ENCODE data around the gene EMC1.
"Not testable (repeated sequence)": the region's sequence is repeated elsewhere in the genome, so short reads cannot be mapped to it uniquely, and the experiment has no call there.

Gene EMC1

GRCh38 chr1:19268445-19268844 is 17.1 kb upstream of the EMC1 start:
- TF ChIP-seq, protein P1, sequence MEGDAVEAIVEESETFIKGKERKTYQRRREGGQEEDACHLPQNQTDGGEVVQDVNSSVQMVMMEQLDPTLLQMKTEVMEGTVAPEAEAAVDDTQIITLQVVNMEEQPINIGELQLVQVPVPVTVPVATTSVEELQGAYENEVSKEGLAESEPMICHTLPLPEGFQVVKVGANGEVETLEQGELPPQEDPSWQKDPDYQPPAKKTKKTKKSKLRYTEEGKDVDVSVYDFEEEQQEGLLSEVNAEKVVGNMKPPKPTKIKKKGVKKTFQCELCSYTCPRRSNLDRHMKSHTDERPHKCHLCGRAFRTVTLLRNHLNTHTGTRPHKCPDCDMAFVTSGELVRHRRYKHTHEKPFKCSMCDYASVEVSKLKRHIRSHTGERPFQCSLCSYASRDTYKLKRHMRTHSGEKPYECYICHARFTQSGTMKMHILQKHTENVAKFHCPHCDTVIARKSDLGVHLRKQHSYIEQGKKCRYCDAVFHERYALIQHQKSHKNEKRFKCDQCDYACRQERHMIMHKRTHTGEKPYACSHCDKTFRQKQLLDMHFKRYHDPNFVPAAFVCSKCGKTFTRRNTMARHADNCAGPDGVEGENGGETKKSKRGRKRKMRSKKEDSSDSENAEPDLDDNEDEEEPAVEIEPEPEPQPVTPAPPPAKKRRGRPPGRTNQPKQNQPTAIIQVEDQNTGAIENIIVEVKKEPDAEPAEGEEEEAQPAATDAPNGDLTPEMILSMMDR (IDR thresholded peaks at IDR 0.05; ENCODE audit: borderline replicate concordance, insufficient read depth, low read depth, low read length): no peak
- no peak overlapping the region for H3K4me3 ChIP-seq (ENCODE audit: low read depth, low read length)

GRCh38 chr1:19262744-19263143 is 11.4 kb upstream of the EMC1 start:
- TF ChIP-seq, protein P1 (IDR thresholded peaks at IDR 0.05; ENCODE audit: borderline replicate concordance, insufficient read depth, low read depth, low read length): no peak

GRCh38 chr1:19262047-19262446 is 10.7 kb upstream of the EMC1 start:
- no peak overlapping the region for H3K4me3 ChIP-seq (ENCODE audit: low read depth, low read length)

More at GRCh38 chr1:19262744-19263143, 11.4 kb upstream of the EMC1 start:
- H3K4me3 ChIP-seq (ENCODE audit: low read depth, low read length): no peak overlapping the region

DNA sequence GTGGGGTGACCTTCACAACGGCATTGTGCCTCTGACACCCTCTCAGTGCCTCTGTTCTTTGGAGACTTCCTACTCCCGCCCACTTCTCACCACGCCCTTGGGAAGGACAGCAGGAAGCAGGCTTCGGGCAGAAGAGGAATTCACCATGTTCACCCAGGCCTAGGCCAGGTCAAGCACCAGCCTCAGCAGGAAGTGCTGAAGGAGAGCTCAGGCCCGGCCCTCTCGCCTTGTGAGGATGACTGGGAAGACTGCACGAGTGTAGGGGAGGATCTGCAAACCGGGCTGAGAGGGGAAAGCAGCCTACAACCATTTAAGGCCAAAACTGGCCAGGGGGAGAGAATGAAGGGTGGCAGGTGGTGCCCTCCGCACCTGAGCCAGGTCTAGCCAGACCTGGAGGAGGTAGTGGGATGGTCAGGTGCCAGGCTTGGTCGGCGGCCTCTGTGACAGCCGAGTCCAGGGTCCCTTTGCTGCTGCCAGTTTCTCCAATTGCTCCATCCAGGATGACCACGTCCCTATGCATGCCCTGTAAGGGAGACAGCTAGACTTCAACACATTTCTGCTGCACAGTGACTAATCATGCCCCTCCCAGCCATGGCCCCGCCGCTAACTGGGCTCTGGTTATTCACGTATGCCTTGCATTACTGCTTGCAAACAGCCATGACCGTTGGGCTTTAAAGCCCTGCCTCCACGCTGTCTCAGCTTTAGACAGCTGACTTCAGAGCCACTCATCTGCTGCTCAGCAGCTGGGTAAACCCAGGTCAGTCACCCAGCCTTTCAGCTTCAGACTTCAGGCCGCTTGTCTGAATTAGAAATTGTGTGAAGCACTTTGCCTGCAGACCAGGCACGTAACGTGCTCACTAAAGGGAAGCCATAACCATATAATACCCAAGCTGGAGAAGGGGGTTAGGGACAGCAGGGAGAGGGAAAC is 9.2 kb upstream of the EMC1 start:
- TF ChIP-seq, protein P1 (IDR thresholded peaks at IDR 0.05; ENCODE audit: borderline replicate concordance, insufficient read depth, low read depth, low read length): no peak
- no peak overlapping the region for H3K4me3 ChIP-seq (ENCODE audit: low read depth, low read length)

More at GRCh38 chr1:19262047-19262446, 10.7 kb upstream of the EMC1 start:
- TF ChIP-seq, protein P1 (IDR thresholded peaks at IDR 0.05; ENCODE audit: borderline replicate concordance, insufficient read depth, low read depth, low read length): no peak

- H3K4me3 ChIP-seq (ENCODE audit: low read depth, low read length): no peak overlapping the region
- TF ChIP-seq, protein P1 (IDR thresholded peaks at IDR 0.05; ENCODE audit: borderline replicate concordance, insufficient read depth, low read depth, low read length): no peak
Observed at GRCh38 chr1:19258353-19258752, 7.0 kb upstream of the EMC1 start.

DNA sequence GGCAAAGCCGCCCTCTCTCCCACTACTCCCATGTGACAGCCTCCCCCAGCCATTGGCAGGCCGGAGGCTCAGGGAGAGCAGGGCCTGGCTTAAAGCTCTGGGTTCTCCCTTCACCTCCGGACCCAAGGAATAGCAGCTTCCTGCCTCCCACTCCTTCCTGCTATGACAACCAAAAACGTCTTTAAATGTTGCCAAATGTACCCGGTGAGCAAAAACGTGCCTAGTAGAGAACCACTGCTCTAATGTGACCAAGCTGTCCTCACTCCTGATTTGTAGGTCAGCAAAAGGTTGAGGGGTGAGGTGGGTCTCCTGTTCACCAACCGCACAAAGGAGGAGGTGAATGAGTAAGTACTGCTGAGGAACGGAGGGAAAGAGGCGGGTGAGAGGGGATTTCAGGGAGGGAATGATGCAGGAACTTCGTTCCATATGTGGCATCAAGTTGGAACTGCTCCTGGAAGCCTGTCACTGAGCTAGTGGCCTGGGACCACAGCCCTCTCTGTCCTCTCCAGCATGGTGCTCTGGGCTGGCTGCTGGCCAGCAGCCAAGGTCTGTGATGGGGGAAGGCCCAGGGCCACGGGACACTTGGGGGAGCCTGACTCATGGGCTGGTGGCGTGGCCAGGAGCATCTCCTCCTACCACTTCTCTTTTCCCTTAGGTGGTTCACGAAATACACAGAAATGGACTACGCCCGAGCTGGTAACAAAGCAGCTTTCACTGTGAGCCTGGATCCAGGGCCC is 6.0 kb upstream of the EMC1 start:
- TF ChIP-seq, protein P1 (IDR thresholded peaks at IDR 0.05; ENCODE audit: borderline replicate concordance, insufficient read depth, low read depth, low read length): no peak
- H3K4me3 ChIP-seq (ENCODE audit: low read depth, low read length): no peak overlapping the region

GRCh38 chr1:19256301-19256700 is 5.0 kb upstream of the EMC1 start:
- not testable (repeated sequence) for H3K4me3 ChIP-seq (ENCODE audit: low read depth, low read length)

All from GM12875 (cell line).